ENCODE measurements around the gene UQCRC2.

UQCRC2 gene

DNA sequence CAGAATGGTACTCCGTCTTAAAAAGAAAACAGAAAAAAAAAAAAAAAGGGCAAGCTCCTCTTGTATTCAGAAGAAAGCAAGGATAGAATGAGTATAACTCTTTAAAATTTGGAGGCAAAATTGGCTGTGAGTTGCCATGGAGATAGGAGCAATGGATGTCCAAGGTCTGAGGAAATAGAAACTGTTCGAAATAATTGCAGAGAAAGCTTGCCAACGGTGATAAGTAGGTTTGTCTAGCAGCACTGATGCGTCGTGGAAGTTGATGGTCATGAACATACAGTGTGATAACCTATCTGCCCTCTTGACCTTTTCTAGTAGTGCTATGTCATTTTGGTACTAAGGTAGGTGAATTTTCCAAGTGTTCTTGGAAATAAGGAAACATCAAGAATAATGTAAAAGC is 57.7 kb downstream of the UQCRC2 start:
- TF ChIP-seq, protein P1, sequence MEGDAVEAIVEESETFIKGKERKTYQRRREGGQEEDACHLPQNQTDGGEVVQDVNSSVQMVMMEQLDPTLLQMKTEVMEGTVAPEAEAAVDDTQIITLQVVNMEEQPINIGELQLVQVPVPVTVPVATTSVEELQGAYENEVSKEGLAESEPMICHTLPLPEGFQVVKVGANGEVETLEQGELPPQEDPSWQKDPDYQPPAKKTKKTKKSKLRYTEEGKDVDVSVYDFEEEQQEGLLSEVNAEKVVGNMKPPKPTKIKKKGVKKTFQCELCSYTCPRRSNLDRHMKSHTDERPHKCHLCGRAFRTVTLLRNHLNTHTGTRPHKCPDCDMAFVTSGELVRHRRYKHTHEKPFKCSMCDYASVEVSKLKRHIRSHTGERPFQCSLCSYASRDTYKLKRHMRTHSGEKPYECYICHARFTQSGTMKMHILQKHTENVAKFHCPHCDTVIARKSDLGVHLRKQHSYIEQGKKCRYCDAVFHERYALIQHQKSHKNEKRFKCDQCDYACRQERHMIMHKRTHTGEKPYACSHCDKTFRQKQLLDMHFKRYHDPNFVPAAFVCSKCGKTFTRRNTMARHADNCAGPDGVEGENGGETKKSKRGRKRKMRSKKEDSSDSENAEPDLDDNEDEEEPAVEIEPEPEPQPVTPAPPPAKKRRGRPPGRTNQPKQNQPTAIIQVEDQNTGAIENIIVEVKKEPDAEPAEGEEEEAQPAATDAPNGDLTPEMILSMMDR (IDR thresholded peaks at IDR 0.05; ENCODE audit: low read depth, low read length), result no peak
- H3K27me3 ChIP-seq, result no peaks in the 10 kb centered on the region
- DNase-seq, result no peak
- no peaks in the 10 kb centered on the region for H3K9me3 ChIP-seq
- H3K4me3 ChIP-seq (ENCODE audit: low read depth, low read length), result no peak overlapping the region
- H3K4me1 ChIP-seq, result no peaks in the 10 kb centered on the region; the same call in 1 of the 2 replicates
- no peaks in the 10 kb centered on the region for H3K36me3 ChIP-seq

DNA sequence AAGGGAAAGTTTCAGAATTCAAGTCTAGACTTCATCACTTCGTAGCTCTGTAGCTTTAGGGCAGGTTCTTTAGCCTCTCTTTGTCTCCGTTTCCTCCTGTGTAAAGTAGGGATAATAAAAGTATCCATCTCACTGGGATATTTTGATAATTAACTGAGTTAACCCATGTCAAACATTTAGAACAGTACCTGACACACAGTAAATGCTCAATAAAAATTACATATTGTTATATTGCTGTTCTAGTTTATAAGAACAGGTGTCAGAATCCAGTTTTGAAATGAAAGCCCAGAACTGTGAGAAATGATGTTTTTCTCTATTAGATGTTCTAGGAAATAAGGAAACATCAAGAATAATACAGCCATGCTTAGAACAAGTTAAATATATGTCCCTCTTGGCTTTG is 59.1 kb downstream of the UQCRC2 start:
- no peak for DNase-seq
- TF ChIP-seq, protein P1 (IDR thresholded peaks at IDR 0.05; ENCODE audit: low read depth, low read length), result no peak
- H3K36me3 ChIP-seq, result no peaks in the 10 kb centered on the region
- H3K9me3 ChIP-seq, result no peaks in the 10 kb centered on the region
- no peak overlapping the region for H3K4me3 ChIP-seq (ENCODE audit: low read depth, low read length)
- H3K4me1 ChIP-seq, result no peaks in the 10 kb centered on the region
- no peaks in the 10 kb centered on the region for H3K27me3 ChIP-seq

DNA sequence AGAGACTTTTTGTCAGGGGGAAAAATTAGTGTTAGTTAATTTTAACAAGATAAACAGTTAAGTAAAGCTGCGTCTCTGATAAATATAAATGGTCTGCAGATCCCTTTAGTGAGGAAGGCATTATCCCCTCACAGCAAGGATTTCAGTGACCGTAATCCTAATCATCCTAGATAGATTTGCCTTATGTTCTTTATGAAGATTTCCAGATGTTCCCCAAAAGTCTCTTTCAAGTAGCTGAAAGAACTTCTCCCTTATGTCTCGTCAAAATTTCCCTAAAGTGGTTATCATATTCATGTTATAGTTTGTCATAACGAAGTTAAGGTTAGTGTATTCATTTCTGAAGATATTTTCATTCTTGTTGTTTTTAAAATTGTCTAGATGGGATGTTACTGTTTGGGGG is 60.3 kb downstream of the UQCRC2 start:
- no peak overlapping the region for H3K4me3 ChIP-seq (ENCODE audit: low read depth, low read length)
- H3K36me3 ChIP-seq, result no peaks in the 10 kb centered on the region
- DNase-seq, result no peak
- H3K27me3 ChIP-seq, result no peaks in the 10 kb centered on the region
- no peaks in the 10 kb centered on the region for H3K9me3 ChIP-seq
- H3K4me1 ChIP-seq, result no peaks in the 10 kb centered on the region
- TF ChIP-seq, protein P1 (IDR thresholded peaks at IDR 0.05; ENCODE audit: low read depth, low read length), result no peak

DNA sequence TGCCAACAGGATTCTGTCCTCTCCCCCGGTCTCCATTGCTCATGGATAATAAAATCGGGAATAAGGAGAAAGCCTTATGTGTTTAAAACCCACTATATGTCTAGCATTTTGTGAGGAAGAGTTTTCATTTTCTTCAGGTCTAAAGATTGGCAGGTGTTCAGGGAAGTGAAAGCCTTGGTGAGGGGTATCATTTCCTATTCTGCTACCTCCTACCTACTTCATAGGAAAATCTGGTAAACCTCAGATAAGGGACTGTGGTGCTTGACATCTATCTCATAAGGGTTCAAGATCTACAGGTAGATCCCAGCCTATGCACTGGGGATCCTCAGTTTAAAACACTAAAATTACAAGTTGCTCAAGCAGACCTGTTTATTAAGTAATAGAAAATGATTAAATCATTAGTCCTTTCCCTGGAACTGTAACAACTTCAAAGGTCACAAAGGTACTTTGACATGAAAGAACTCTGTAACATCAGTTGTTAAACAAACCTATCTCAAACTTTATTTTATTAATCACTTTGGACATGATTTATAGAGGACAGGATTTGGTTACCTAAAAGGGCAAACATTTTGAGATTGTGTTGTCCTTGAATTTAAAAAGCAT is 61.2 kb downstream of the UQCRC2 start:
- no peaks in the 10 kb centered on the region for H3K9me3 ChIP-seq
- H3K4me3 ChIP-seq (ENCODE audit: low read depth, low read length), result no peak overlapping the region
- no peak for DNase-seq
- H3K27me3 ChIP-seq, result no peaks in the 10 kb centered on the region
- peaks cover 4% of the 10 kb centered on the region; the same call in 1 of the 2 replicates for H3K4me1 ChIP-seq
- H3K36me3 ChIP-seq, result no peaks in the 10 kb centered on the region
- TF ChIP-seq, protein P1 (IDR thresholded peaks at IDR 0.05; ENCODE audit: low read depth, low read length), result no peak

DNA sequence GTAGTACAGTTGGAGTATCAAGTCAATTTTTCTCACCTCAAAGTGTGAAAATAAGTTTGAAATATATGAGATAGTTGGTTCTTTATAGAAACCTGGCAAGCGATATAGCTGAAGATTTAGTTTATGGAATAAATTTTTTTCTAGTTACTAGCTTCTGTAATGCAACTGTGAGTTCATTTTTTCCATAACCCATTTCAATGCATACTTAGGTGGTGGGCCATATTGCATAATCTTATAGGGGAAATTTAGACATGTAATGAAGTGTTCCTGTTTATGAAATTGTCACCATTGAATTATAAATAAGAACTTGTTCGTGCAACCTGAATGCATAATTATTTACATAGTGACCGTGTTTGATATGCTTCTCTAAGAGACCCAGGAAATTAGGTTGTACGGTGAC is 63.8 kb downstream of the UQCRC2 start:
- H3K9me3 ChIP-seq, result no peaks in the 10 kb centered on the region
- peaks cover 4% of the 10 kb centered on the region; the same call in 1 of the 2 replicates for H3K4me1 ChIP-seq
- no peaks in the 10 kb centered on the region for H3K36me3 ChIP-seq
- H3K27me3 ChIP-seq, result no peaks in the 10 kb centered on the region
- TF ChIP-seq, protein P1 (IDR thresholded peaks at IDR 0.05; ENCODE audit: low read depth, low read length), result no peak
- DNase-seq, result no peak
- no peak overlapping the region for H3K4me3 ChIP-seq (ENCODE audit: low read depth, low read length)

DNA sequence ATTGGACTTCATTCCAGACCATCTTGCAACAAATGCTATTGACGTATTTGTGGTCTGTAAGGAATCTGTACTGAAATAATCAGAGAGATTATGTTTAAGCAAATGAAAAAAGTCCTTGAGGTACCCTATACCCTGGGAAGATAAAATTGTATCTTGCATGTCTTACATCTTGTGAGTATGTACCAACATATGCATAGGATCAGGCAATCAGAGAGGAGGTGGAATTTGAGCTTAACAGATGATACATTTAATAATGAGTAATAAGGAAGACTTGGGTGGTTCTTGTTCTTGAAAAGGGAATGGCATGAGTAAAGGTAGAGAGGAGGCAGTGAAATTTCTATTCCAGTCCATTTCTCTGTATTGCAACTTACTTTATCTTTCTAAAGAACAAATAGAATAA is 65.4 kb downstream of the UQCRC2 start:
- Histone ChIP-seq H3K9me3 (no peaks in the 10 kb centered on the region), H3K27me3 (no peaks in the 10 kb centered on the region), H3K4me1 (peaks cover 4% of the 10 kb centered on the region; the same call in 1 of the 2 replicates), H3K36me3 (no peaks in the 10 kb centered on the region), H3K4me3 (ENCODE audit: low read depth, low read length) (no peak overlapping the region)
- DNase-seq, result no peak
- TF ChIP-seq, protein P1 (IDR thresholded peaks at IDR 0.05; ENCODE audit: low read depth, low read length), result no peak

All from BE2C (cell line).